Heart left ventricle (tissue), 13 donors: ENCODE measurements around the gene PFN1.

ENCODE experiments used
- CTCF ChIP-seq, 12 donors: fragments of 200-600 bp; sonication (generic) in 4 of 12; IDR thresholded peaks; one replicate each; pipeline versions ENCODE4 v1.5.0 to v1.8.0; 2018 to 2022; ENCODE audit warnings: antibody characterized with exemption in 12 of 12, mild to moderate bottlenecking in 5 of 12
- POLR2A ChIP-seq, 2 donors: fragments of 450-650 bp; IDR thresholded peaks; one replicate each; pipeline ENCODE4 v1.6.1; 2017; ENCODE audit warnings: antibody characterized with exemption in 2 of 2, mild to moderate bottlenecking in 2 of 2, moderate library complexity in 2 of 2
- donor health status: ischemic (EF 13 %, LVEDD 7.1; RV severe dilation, severe dysfunction).
- donor health status: DM: no; HTN: yes; CAD: no.
- donor health status: DM: no; HTN: no; CAD: no.
- donor health status: ischemic (EF 25% LVEDD 6.9; RV normal size, moderate dysfunction).
- donor health status: ischemic (EF 25% LVEDD 5.7; RV mildly dilated, moderate dysfunction).
- donor health status: ischemic (EF 35%, LVEDD 5.7; RV mildly dilated, moderate dysfunction).
- donor health status: nonischemic (EF 11% LVEDD 7.7; RV severe dilation, severe dysfunction).
- donor health status: DM: yes; HTN: yes; CAD: no.
- donor health status: PGD.
- donor health status: ischemic (EF 29% LVEDD 5.4; RV normal size, mild dysfunction).
- donor health status: nonischemic (EF 23%, LVEDD 6.1; RV moderate dilation, normal function).

DNA sequence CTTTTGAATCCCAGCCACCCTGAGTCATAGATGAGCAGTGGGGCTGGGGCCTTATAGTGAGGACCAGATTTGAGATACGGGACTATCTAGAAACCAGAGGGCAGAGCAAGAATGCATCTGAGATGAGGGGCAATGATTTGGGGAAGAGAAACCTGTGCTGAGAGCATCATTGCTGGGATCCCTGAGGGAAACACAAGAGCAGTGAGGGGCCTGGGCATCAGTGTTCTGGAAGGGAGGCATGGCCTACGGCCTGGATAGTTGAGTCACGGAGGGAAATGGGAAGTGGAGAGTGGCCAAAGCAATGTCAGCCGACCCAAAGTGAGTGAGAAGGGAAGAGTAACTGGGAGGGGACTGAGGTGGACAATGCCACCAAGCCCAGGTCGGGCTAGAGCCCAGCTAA lies 34.0 kb upstream of the PFN1 start:
- TF ChIP-seq CTCF (IDR thresholded peaks at IDR 0.05) (no peak), POLR2A (IDR thresholded peaks at IDR 0.05) (no peak)
